HCT116 (cell line): Measurements from ENCODE around the gene FIZ1. TPM values are rescaled to one million over a fixed set of nuclear protein-coding genes. Genes with fewer than 3 reads are reported as not detected.
A peak's percentile ranks its signal among the peaks of the same experiment; 100 is the strongest.

ENCODE experiments used
- ATAC-seq: fragments of 200-7000 bp; cut with Tn5 transposase; 2 replicates; pipeline ENCODE4 v1.9.1; 2020; ENCODE audit warnings: mild to moderate bottlenecking, moderate library complexity
- BruUV-seq: library from RNA; stranded (reverse); fragments of 400-500 nt; replicated peaks from 2 replicates; lab custom pipeline; 2021; lab: Mats Ljungman, UMichigan
- CTCF ChIA-PET: fragments of 300-600 bp; sonication (Branson Sonifier 250); formaldehyde crosslinking; loops from one replicate; lab custom pipeline; 2021; ENCODE audit warnings: antibody characterized with exemption; lab: Charles Lee
- POLR2A ChIA-PET: fragments of 300-600, 350-600 bp; sonication (Branson Sonifier 250); formaldehyde crosslinking; loops from one replicate; lab custom pipeline; 2021; ENCODE audit warnings: antibody characterized with exemption; lab: Charles Lee
- RAD21 ChIA-PET, 2 experiments: fragments of 300-600 bp; sonication (Branson Sonifier 250); formaldehyde crosslinking; loops; one replicate each; lab custom pipeline; 2023; ENCODE audit warnings: low total read pairs in 2 of 2; ENCODE audit not compliant: uncharacterized antibody in 2 of 2, unreplicated experiment in 2 of 2, low non-redundant PET in 1 of 2; lab: Charles Lee
- DNase-seq: peaks from one replicate; pipeline ENCODE4 v3.0.0-alpha.2; 2010; ENCODE audit warnings: low read depth, low spot score
- H2AFZ ChIP-seq: fragments of 200-600 bp; shearing (Covaris generic), sonication (generic); 2 replicates; pipeline ENCODE4 v1.6.1; 2017; ENCODE audit warnings: low read depth, mixed run types, mixed read lengths, antibody characterized with exemption, low read length; ENCODE audit not compliant: poor library complexity, severe bottlenecking
- H3K27ac ChIP-seq: 2 replicates; pipeline ENCODE4 v1.5.1; 2012; ENCODE audit warnings: low read depth, low read length
- H3K27me3 ChIP-seq: fragments of 200-600 bp; sonication (generic); 2 replicates; pipeline ENCODE4 v1.6.1; 2016; ENCODE audit warnings: mixed run types, low read length, mixed read lengths; ENCODE audit not compliant: insufficient read depth
- H3K36me3 ChIP-seq, 2 experiments: fragments of 200-500 bp in 1 of 2; fragments of 200-600 bp in 1 of 2; sonication (Bioruptor generic) in 1 of 2; sonication (generic) in 1 of 2; 2 replicates each; pipeline versions ENCODE4 v1.5.1 to v1.6.1; 2014 to 2016; ENCODE audit warnings: low read length in 2 of 2, inconsistent platforms in 1 of 2, mixed read lengths in 1 of 2, mixed run types in 1 of 2; ENCODE audit not compliant: insufficient read depth in 2 of 2, control insufficient read depth in 1 of 2
- H3K4me1 ChIP-seq, 2 experiments: fragments of 200-600 bp in 1 of 2; sonication (generic) in 1 of 2; 2 replicates each; pipeline versions ENCODE4 v1.5.1 to v1.6.1; 2012 to 2017; ENCODE audit warnings: low read length in 2 of 2, inconsistent platforms in 1 of 2, mild to moderate bottlenecking in 1 of 2, mixed read lengths in 1 of 2, mixed run types in 1 of 2, moderate library complexity in 1 of 2; ENCODE audit not compliant: insufficient read depth in 2 of 2, control insufficient read depth in 1 of 2
- H3K4me2 ChIP-seq: fragments of 200-600 bp; sonication (generic); 2 replicates; pipeline ENCODE4 v1.6.1; 2017; ENCODE audit warnings: mixed run types, low read length, mixed read lengths
- H3K4me3 ChIP-seq, 2 experiments: fragments of 200-600 bp in 1 of 2; sonication (generic) in 1 of 2; replicated peaks in 1 of 2; 2 replicates each; pipeline ENCODE4 v1.5.1; 2011 to 2016; ENCODE audit warnings: low read length in 2 of 2, control low read depth in 1 of 2, low read depth in 1 of 2, mild to moderate bottlenecking in 1 of 2, mixed read lengths in 1 of 2, mixed run types in 1 of 2
- H3K79me2 ChIP-seq: fragments of 200-600 bp; sonication (generic); 2 replicates; pipeline ENCODE4 v1.6.1; 2017; ENCODE audit warnings: mild to moderate bottlenecking, mixed run types, low read length, moderate library complexity, mixed read lengths; ENCODE audit not compliant: insufficient read depth
- H3K9ac ChIP-seq: fragments of 200-600 bp; sonication (generic); 2 replicates; pipeline ENCODE4 v1.6.1; 2016; ENCODE audit warnings: low read length, mixed read lengths
- H3K9me2 ChIP-seq: fragments of 200-600 bp; sonication (generic), shearing (Covaris generic); 2 replicates; pipeline ENCODE4 v1.6.1; 2017; ENCODE audit warnings: mixed run types, mild to moderate bottlenecking, moderate library complexity; ENCODE audit not compliant: insufficient read depth
- H3K9me3 ChIP-seq, 2 experiments: fragments of 200-500 bp in 1 of 2; fragments of 200-600 bp in 1 of 2; sonication (Bioruptor generic) in 1 of 2; sonication (generic) in 1 of 2; 2 replicates each; pipeline ENCODE4 v1.6.1; 2014 to 2017; ENCODE audit warnings: low read length in 2 of 2, mixed read lengths in 2 of 2, inconsistent platforms in 1 of 2, low read depth in 1 of 2, mild to moderate bottlenecking in 1 of 2, mixed run types in 1 of 2, moderate library complexity in 1 of 2; ENCODE audit not compliant: control insufficient read depth in 1 of 2, insufficient read depth in 1 of 2
- H4K20me1 ChIP-seq: fragments of 200-600 bp; sonication (generic), shearing (Covaris generic); 2 replicates; pipeline ENCODE4 v1.6.1; 2017; ENCODE audit warnings: mixed run types, mild to moderate bottlenecking, moderate library complexity; ENCODE audit not compliant: insufficient read depth
- CEBPB ChIP-seq: IDR thresholded peaks from 2 replicates; pipeline ENCODE4 v1.6.1; 2012; ENCODE audit warnings: low read depth
- CTCF ChIP-seq, 3 experiments: fragments of 200-600 bp in 1 of 3; sonication (generic) in 1 of 3; IDR thresholded peaks in 2 of 3; conservative IDR thresholded peaks in 1 of 3; 2 replicates each; pipeline ENCODE4 v1.5.1; 2012 to 2017; ENCODE audit warnings: low read depth in 2 of 3, low read length in 2 of 3, antibody characterized with exemption in 1 of 3, borderline replicate concordance in 1 of 3, control low read depth in 1 of 3, mild to moderate bottlenecking in 1 of 3, mixed read lengths in 1 of 3, mixed run types in 1 of 3, moderate library complexity in 1 of 3; ENCODE audit not compliant: insufficient read depth in 1 of 3
- EZH2phosphoT487 ChIP-seq: fragments of 200-600 bp; IDR thresholded peaks from 2 replicates; pipeline ENCODE4 v1.6.1; 2018; ENCODE audit warnings: antibody characterized with exemption, borderline replicate concordance
- FOSL1 ChIP-seq: IDR thresholded peaks from 2 replicates; pipeline ENCODE4 v1.6.1; 2012; ENCODE audit warnings: low read depth
- POLR2AphosphoS5 ChIP-seq: IDR thresholded peaks from 2 replicates; pipeline ENCODE4 v1.6.1; 2011; ENCODE audit warnings: mild to moderate bottlenecking, low read depth, low read length, moderate library complexity
- RAD21 ChIP-seq: IDR thresholded peaks from 2 replicates; pipeline ENCODE4 v1.6.1; 2012; ENCODE audit warnings: low read depth, mild to moderate bottlenecking
- REST ChIP-seq: IDR thresholded peaks from 2 replicates; pipeline ENCODE4 v1.6.1; 2012; ENCODE audit warnings: low read depth
- YY1 ChIP-seq: IDR thresholded peaks from 2 replicates; pipeline ENCODE4 v1.6.1; 2011; ENCODE audit warnings: low read length, low read depth, moderate library complexity, mild to moderate bottlenecking; ENCODE audit not compliant: insufficient replicate concordance; ENCODE audit errors: extremely low read depth
- intact Hi-C: fragments of 100-400 bp; cut with micrococcal nuclease; formaldehyde crosslinking; loops from 2 replicates; pipeline ENCODE4 v1.10.0; 2022
- total RNA-seq: library from RNA; stranded (reverse); gene quantifications from one replicate; pipeline ENCODE4 v1.2.1, GENCODE V29; 2021; ENCODE audit not compliant: unreplicated experiment

Gene FIZ1
- total RNA-seq, 1 experiment from 2014 or later, result 15.3 TPM

GRCh38 chr19:55586976-55587668 is 12.2 kb downstream of the FIZ1 start:
- H2AFZ ChIP-seq, result peak overlapping the region; percentile 98
- H3K36me3 ChIP-seq, result no peaks in the 10 kb centered on the region
- H3K4me1 ChIP-seq, result peaks cover 11 to 22% of the 10 kb centered on the region in 2 experiments
- no peaks in the 10 kb centered on the region for H3K9me3 ChIP-seq
- 0 out of 2 replicates have a peak overlapping the region, but pooled peaks have one; percentile 26 for H3K9ac ChIP-seq
- intact Hi-C loops, result loop anchor here (5.0 kb wide), 1 partner anchor 40 kb away; the partner anchor contains the start of gene SBK3
- ATAC-seq (peak; percentile 94), DNase-seq (peak; percentile 85)
- no TSS peak for BruUV-seq
- no peak overlapping the region; the same call in 1 of the 2 replicates for H3K27ac ChIP-seq
- H3K4me3 ChIP-seq, result peak overlapping the region; percentile 23 to 28
- no peaks in the 10 kb centered on the region for H3K79me2 ChIP-seq
- CTCF ChIA-PET, result interaction anchor here (1.0 to 1.8 kb wide), 2 partner anchors 12 to 19 kb away, joined by 3 to 4 read pairs; partner anchors contain the start of gene FIZ1
- no peaks in the 10 kb centered on the region for H4K20me1 ChIP-seq
- no peaks in the 10 kb centered on the region for H3K27me3 ChIP-seq
- H3K4me2 ChIP-seq, result peak overlapping the region; percentile 80
- POLR2A ChIA-PET, result interaction anchor here (1.9 kb wide), 1 partner anchor 12 kb away, joined by 6 read pairs; the partner anchor contains the start of gene FIZ1
- no peak for TF ChIP-seq CTCF (IDR thresholded peaks at IDR 0.05 in 2 of 3, conservative IDR thresholded peaks at IDR 0.05 in 1 of 3; ENCODE audit: borderline replicate concordance in 1 of 3, insufficient read depth in 1 of 3, low read depth in 2 of 3, low read length in 2 of 3)
- TF ChIP-seq CEBPB, result no peak
- no peak for TF ChIP-seq YY1
- no peak for TF ChIP-seq REST
- TF ChIP-seq FOSL1, result no peak
- no peak for TF ChIP-seq EZH2phosphoT487
- TF ChIP-seq POLR2AphosphoS5, result peak; percentile 39; the same call in 1 of the 2 replicates
- no peak for TF ChIP-seq RAD21
- RAD21 ChIA-PET, result interaction anchor here in 1 of 2 experiments (0.9 kb wide), 1 partner anchor 17 kb away, joined by 3 read pairs; no protein-coding TSS in a partner anchor
- no peaks in the 10 kb centered on the region for H3K9me2 ChIP-seq
